KOPT-K1 (cell line): ENCODE measurements around the gene LRRC10B.

Experiments used
- H3K27ac ChIP-seq: fragments of 200-600 bp; sonication (generic); 2 replicates; pipeline ENCODE4 v1.5.1; 2016; ENCODE audit warnings: antibody characterized with exemption, mild to moderate bottlenecking, low read depth, low read length; ENCODE audit not compliant: poor library complexity, severe bottlenecking
- H3K36me3 ChIP-seq: fragments of 200-600 bp; sonication (generic); 2 replicates; pipeline ENCODE4 v1.5.1; 2017; ENCODE audit warnings: antibody characterized with exemption, mild to moderate bottlenecking, low read length, moderate library complexity; ENCODE audit not compliant: insufficient read depth
- H3K9me3 ChIP-seq: fragments of 200-600 bp; sonication (generic); 2 replicates; pipeline ENCODE4 v1.5.1; 2017; ENCODE audit warnings: antibody characterized with exemption, low read length, mild to moderate bottlenecking; ENCODE audit not compliant: insufficient read depth, poor library complexity, severe bottlenecking

The LRRC10B gene

GRCh38 chr11:61550665-61551227 lies 42.2 kb downstream of the LRRC10B start:
- H3K27ac ChIP-seq = no peak overlapping the region
- no peaks in the 10 kb centered on the region for H3K36me3 ChIP-seq

GRCh38 chr11:61551634-61552033 lies 43.1 kb downstream of the LRRC10B start:
- H3K36me3 ChIP-seq = no peaks in the 10 kb centered on the region
- H3K27ac ChIP-seq = no peak overlapping the region

More at GRCh38 chr11:61550665-61551227, 42.2 kb downstream of the LRRC10B start:
- H3K9me3 ChIP-seq = no peaks in the 10 kb centered on the region

GRCh38 chr11:61552108-61552635 lies 43.6 kb downstream of the LRRC10B start:
- Histone ChIP-seq H3K9me3 (no peaks in the 10 kb centered on the region), H3K27ac (no peak overlapping the region), H3K36me3 (no peaks in the 10 kb centered on the region)

More at GRCh38 chr11:61551634-61552033, 43.1 kb downstream of the LRRC10B start:
- no peaks in the 10 kb centered on the region for H3K9me3 ChIP-seq

DNA sequence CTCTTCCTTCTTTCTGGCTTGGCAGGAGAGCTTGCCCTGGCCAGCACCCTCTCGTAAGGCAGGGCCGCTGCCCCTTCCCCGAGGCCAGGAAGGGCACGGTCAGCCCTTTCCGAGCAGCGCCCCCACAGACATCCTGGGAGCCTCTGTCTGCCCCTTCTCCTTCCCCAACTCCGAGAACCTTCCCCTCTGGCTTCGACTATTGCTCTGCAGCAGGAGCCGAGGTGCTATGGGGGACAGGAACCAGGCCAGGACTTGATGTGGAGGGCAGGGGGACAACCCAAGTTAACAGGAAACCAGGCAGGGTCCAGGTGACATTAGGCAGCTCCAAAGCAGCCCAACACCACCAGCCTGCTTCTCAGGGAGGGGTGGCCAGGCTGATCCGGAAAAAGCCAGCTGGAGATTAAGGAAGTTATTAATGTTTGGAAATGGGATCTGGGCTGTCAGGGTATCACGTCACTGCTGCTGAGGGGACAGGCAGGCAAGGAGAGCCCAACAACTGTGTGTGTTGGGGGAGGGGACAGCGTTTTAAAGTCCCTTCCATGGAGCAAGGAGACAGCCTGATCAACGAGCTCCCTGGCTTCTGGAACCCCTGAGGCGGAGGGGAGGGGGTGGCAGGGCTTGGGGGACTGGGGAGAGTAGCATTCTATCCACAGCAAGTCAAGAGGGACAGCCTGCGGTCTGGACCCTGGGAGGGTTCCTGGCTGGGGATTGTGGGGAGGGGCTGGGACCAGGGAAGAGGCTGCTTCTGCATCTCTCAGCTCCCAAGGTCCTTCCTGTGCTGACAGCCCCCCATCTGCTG lies 45.0 kb downstream of the LRRC10B start:
- H3K36me3 ChIP-seq = no peaks in the 10 kb centered on the region
- no peak overlapping the region for H3K27ac ChIP-seq

DNA sequence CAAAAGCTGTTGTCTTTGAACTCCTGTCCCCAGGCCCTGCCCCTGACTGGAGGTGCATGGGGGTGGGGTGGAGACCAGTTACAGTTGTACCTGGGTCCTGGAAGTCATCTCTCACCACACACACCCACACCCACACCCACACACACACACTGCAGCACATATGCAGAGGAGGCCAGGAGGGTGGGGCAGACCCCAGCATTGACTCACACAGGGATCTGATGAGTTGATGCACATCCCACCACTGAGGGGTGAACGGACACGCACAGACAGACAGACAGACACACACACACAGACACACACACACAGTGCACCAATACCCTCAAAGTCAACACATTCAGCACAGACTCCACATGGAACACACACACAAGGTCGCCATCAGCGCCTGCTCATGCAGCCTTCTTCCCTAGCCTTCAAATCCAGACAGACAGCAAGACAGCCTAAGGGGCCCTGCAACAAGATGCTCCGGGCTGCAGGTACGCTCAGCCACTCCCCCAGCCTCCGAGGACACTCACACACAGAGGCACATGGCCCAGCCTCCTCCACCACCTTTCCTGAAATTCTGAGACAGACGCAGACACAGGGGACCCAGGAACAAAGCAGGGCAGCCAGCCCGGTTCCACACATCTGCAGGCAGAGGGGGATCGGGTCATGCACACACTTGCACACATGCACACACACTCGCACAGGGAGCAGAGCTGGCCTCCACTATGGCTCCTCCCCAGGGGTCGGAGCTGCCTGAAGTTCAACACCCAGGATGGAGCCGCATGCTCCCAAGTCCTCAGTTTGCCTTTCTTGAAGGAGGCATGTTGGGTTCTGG lies 45.8 kb downstream of the LRRC10B start:
- H3K27ac ChIP-seq = no peak overlapping the region
- no peaks in the 10 kb centered on the region for H3K9me3 ChIP-seq
- no peaks in the 10 kb centered on the region for H3K36me3 ChIP-seq

More for the DNA sequence above, 45.0 kb downstream of the LRRC10B start:
- H3K9me3 ChIP-seq = no peaks in the 10 kb centered on the region

DNA sequence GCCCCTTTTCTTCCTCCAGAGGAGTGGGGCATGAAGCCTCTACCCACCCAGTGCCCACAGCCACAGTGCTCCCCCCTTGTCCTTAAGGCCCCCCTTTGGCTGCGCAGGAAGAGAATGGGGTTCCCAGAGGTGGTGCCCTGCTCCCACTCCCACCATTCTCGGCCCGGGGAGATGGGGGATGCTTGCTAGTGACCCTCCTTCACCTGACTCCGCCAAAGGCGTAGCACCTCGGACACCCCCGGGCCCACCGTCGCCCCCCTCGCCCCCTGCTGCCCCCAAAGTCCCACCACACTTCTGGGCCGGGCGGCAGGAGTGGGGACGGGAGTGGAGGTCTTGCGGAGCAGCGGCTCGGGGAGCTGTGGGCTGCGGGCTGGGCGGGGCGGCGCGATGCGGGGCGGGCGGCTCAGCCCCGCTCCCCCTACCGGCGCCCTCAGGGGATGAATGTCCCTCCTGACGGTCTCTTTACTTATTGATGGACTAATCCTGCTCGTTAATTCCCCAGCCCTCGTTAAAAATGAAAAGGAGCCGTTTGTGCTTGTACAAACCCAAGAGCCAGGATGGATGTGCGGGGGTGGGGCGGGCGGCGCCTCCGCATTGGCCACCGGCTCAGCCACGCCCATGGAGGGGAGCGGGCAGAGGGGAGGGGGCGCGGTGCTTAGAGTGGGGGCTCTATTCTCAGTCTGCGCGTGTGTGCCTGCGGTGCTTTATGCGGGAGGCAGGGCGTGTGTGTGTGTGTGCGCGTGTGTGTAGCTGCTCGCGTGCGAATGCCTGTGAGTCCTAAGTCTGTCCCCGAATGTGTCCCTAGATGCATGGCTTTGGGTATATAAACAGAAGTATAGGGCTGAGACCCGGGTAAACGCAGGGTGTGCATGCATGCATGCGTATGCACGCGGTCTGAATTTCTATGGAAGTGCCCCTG lies 46.8 kb downstream of the LRRC10B start:
- H3K27ac ChIP-seq = no peak overlapping the region

GRCh38 chr11:61555978-61556377 lies 47.4 kb downstream of the LRRC10B start:
- no peaks in the 10 kb centered on the region for H3K36me3 ChIP-seq
- no peak overlapping the region for H3K27ac ChIP-seq
- no peaks in the 10 kb centered on the region for H3K9me3 ChIP-seq

More for the DNA sequence above, 46.8 kb downstream of the LRRC10B start:
- Histone ChIP-seq H3K9me3 (no peaks in the 10 kb centered on the region), H3K36me3 (no peaks in the 10 kb centered on the region)

DNA sequence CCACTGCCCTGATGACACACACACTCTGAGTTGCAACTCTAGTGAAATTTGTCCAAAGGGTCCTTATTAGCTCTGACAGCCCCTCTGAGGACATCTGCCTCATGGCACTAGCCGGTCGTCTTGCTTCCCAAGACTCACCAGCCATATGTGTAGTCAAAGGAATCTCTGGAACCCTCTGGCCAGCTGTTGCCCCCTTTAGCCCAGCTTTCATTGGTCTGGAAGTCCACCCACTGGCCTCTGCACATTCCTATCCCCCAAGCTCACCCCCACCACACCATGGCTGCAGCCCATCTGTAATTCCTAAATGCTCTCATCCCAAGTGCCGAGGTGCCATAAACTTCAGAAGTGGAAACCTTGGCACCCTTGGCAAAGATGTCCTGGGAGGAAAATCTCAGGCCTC lies 48.1 kb downstream of the LRRC10B start:
- Histone ChIP-seq H3K27ac (no peak overlapping the region), H3K9me3 (no peaks in the 10 kb centered on the region), H3K36me3 (no peaks in the 10 kb centered on the region)
